HL-60/S4 treated with phorbol 12-myristate 13-acetate at 8.2 ng/mL for 4 days and 3 days (cell line): ENCODE data around the gene LYSMD3.

Experiments
- in situ Hi-C: fragments of 300-500 bp; cut with MboI; formaldehyde crosslinking; loops from 2 replicates; pipeline ENCODE4 v1.15.0; 2022; ENCODE audit warnings: low sequenced_read_pairs

The LYSMD3 gene

GRCh38 chr5:90548069-90548593 lies 18.7 kb upstream of the LYSMD3 start:
- in situ Hi-C loops: no loop called here

- in situ Hi-C loops: no loop called here
Measured at GRCh38 chr5:90547072-90547536, 17.7 kb upstream of the LYSMD3 start.

DNA sequence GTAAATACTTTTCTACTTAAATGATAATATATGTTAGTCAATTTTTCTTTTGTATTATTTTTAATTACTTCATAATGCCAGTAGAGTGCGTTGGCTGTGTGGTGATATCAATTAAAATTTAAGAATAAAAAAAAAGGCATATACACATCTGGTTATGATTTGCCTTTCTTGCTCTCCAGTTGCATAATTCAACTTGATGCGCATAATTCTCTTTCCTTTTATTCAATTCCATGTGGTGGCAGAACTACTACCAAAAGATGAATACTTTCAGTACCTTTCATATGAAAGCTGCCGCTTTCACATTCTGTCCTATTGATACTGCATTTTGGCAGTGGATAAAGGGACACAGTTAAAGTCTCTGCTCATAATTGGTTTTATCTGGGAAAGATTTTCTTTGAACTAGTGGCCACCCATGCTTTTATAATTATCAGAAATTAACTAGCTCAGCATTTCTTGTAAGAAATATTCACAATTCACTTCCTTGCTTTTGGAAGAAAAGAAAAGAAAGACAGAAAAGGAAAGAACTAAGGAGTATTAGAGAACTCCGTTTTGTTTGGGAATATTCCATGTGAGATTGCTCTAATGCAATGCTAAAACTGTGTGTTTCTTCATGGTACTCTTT lies 16.9 kb upstream of the LYSMD3 start:
- in situ Hi-C loops: no loop called here

- in situ Hi-C loops: no loop called here
Measured at GRCh38 chr5:90545511-90545910, 16.1 kb upstream of the LYSMD3 start.

DNA sequence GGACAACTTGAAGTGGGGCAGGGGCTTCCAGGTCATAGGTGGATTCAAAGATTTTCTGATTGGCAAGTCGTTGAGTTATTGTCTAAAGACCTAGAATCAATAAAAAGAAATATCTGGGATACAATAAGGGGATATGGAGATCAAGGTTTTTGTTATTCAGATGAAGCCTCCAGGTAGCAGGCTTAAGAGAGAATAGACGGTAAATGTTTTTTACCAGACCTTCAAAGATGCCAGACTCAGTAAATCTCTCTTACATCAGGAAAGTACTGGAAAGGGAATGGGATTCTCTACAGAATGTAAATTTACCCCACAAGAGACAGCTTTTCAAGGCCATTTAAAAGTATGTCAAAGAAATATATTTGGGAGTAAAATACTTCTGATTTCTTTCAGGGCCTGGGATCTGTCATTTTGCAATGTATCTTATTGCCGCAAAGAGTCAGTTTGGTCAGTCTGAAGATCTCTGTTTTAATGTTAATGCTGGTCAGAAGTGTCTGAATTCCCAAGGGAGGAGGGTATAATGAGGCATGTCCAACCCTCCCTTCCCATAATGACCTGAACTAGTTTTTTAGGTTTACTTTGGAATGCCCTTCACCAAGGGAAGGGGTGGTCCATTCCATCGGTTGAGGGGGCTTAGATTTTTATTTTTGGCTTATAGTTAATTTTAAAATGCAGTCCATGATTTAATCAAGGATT lies 13.6 kb upstream of the LYSMD3 start:
- in situ Hi-C loops: no loop called here

GRCh38 chr5:90534922-90535321 lies 5.5 kb upstream of the LYSMD3 start:
- in situ Hi-C loops: no loop called here

DNA sequence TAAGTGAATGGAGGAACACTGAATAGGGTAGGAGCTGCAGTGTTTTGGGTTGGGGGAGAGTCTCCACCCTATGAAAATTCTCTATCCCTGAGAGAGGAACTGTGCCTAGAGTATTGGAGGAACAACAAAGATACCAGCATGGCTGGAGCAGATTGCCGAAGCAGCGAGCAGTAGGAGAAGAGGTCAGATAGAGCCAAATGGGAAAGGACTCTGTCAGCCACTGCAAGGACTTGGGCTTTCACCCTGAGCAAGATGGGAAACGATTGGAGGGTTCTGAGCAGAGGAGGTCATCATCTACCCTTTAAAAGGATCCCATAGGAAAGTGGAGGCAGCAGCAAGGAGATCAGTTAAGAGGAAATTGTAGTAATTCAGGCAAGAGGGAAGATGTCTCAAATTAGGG lies 4.4 kb upstream of the LYSMD3 start:
- in situ Hi-C loops: no loop called here

DNA sequence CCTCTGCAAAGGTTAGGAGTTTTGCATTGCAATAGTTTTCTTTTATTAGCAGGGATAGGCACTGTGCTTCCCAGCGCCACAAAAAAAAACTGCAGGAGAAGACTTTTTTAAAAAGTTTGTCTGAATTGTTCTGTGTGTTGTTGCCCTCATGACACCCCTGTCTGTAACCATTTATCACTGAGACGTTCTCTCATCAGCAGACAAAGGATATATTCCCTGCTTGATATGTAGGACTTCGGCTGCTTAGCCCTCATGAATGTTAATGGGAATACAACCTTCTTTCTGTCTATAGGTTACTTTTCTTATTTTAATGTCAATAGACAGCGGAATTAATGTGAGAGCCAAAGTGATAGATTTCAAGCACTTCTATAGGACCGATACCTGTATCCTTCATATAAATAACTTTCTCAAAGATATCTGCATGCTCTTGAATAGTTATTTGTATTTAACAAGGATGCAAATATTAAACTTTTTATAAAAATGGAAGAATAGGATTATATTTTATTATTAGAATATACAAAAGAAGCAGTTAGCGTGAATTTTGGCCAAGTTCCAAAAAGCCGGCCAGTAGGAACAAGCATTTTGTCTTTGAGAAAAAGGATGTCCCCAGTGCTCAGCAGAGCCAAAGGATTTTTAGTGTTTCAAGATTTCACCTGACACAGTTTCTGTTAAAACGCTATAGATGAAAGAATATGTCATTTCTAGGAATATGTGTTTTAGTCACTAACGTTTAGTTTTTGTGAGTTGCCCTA lies 1.5 kb upstream of the LYSMD3 start:
- in situ Hi-C loops: no loop called here

DNA sequence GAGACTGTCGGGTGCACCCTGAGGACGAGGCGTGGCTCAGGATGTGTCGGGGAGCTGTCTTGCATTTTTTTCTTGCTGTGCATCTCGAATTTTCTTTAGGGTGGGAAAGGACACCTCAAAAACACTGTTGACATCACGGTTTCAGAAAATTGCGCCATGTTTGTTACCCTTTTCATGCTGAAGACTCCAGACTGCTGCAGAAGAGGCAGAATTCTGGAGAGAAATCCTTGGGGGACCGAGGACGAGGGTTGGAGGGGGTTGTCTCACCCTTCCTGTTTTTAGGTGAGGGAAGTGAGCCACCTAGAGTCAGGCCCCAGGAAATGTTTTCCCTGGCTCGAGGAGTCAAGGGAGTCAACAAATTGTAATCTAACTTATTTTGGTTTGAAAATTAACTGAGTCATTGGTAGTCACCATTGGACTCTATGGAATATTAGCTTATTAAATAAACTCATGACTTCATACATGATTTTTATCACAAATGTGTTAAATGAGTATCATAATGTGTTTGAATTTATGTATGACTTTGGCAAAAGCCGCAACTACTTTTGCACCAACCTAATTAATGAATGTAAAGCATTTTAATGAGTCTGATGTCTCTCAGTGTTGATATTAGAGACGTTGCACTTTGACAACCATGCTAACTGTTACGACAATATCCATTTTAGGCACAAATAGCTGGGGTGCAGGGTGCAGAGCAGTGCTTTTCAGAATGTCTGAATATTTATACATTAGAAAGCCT lies 724 bp upstream of the LYSMD3 start:
- in situ Hi-C loops: no loop called here

DNA sequence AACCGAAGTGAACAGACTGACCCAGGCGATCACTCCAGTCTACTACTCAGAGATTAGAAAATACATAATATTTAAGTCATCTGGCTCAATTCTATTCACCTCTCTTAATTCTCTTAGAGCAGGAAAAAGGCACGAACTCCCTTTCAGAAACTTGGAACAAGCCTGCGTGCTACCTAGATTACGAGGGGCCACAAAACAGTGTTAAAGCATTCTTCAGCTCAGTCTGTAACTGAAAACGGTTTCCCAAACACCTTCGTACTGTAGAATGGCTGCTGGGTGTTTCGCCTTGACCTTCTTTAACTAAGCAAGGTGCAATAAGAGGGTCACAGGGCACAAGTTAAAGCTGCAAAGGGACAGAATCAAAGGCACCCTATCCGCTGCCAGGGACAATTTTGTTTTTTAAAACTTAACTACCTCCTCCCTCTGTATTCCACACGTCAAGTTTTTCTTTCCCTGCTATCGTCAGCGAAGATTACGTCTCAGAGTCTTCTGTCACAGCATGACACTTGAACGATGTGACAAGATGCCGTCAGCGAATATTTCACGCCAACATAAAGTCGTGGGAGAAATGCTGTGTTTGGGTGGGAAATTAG lies 687 bp downstream of the LYSMD3 start:
- in situ Hi-C loops: no loop called here

DNA sequence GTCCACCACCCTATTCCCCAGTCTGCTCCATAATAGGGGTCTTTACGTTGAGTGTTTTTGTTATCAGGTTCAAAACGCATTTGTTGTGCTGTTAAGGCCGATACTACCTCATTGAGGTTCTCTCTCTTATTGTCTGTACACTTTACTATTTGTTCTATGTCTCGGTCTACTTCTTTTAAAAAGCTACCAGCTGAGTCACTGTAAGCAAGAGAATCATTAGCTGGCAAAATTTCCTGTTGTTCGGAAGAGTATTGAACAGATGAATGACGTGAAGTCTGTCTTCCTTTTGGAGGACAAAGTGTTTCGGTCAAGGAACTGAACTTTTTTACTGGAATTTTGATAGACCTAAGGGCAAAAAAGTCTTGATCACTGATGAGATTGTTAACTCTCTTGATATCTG lies 10.3 kb downstream of the LYSMD3 start:
- in situ Hi-C loops: no loop called here

DNA sequence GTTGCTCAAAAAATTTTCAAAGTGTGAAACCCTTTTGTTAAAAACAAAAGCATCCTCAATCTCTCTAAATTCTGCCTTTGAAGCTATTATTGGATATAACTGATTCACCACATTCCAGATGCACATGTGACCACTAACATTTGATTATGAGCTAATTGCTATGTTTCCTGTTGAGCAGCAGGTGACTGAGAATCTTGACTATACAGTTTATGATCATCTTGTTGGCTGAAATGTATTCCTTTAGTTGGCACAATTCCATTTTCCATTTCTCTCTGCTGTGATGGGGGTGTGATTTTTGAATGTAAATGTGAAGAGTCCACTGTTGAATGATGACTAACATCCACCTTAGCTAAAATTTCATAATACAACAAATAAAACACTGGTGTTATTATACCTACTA lies 10.7 kb downstream of the LYSMD3 start:
- in situ Hi-C loops: no loop called here

DNA sequence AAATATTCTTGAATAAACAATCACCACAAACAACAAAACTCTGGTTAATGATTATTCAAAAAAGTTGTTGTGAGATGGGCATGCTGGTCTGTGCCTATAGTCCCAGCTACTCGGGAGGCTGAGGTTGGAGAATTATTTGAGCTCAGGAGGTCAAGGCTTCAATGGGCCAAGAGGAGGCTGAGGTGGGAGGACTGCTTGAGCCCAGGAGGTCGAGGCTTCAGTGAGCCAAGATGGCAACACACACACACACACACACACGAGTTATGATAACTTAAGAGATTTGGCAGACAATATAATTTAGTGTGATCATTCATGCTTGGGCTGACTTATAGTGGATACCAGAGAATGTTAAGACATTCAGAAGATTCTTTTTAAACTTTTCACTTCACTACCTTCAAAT lies 14.9 kb downstream of the LYSMD3 start:
- in situ Hi-C loops: no loop called here

DNA sequence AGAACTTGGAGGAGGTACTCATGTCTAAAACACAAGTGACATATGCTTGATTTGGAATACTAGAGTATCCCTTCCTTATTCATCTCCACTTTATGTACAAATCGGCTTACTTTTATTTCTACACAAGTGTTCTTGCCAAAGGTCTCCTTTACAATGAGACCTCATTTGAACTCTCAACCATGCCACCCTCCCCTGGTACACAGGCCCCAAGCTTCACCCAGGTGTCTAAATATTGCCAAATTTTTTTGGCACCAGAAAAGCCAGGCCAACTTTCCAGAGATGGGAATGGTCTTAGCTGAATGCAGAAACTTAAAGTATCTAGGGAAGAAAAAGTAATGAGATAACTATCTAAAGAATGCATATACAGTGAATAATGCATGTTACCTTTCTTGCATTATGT lies 18.9 kb downstream of the LYSMD3 start:
- in situ Hi-C loops: no loop called here

- in situ Hi-C loops: no loop called here
Measured at GRCh38 chr5:90506221-90506620, 23.2 kb downstream of the LYSMD3 start.

- in situ Hi-C loops: no loop called here
Measured at GRCh38 chr5:90504743-90505142, 24.6 kb downstream of the LYSMD3 start.

GRCh38 chr5:90503596-90503995 lies 25.8 kb downstream of the LYSMD3 start:
- in situ Hi-C loops: no loop called here

- in situ Hi-C loops: no loop called here
Measured at GRCh38 chr5:90495146-90495545, 34.2 kb downstream of the LYSMD3 start.

DNA sequence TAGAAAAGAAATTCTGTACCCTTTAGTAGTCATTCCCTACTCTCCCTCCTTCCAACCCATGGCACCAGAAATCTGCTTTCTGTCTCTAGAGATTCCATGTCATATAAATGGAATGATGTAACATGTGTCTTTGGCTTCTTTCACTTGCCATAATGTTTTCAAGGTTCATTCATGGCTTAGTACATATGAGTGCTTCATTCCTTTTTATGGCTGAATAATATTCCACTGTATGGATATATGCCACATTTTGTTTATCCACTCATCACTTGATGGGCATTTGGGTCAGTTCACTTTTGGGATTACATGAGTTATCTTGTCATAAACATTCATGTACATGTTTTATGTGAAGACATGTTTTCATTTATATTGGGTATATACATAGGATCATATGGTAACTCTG lies 35.3 kb downstream of the LYSMD3 start:
- in situ Hi-C loops: no loop called here

- in situ Hi-C loops: no loop called here
Measured at GRCh38 chr5:90488791-90489190, 40.6 kb downstream of the LYSMD3 start.

DNA sequence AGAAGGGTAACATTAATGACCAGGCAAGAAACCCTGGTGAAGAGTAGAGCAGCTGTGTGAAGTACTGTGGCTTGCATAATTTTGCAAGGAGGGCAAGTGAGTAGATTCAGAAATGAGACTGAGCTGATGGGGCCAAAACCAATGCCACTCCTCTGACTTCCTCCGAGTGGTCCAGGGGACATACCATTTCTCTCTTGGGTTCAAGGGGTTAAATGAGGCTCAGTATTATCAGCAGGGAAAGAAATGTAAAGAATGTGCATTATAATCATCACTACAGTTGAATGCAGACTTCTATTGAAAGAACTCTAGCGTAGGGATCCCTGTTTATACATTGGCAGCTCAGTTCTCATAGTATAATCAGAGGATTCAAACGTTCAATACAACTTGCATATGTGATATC lies 44.8 kb downstream of the LYSMD3 start:
- in situ Hi-C loops: no loop called here
